Dermis blood vessel endothelial cell (primary cell): ENCODE results near the gene GID8. TPM values are rescaled to one million over a fixed set of nuclear protein-coding genes. Genes with fewer than 3 reads are reported as not detected.

Experiments used
- DNase-seq: peaks from one replicate; pipeline ENCODE4 v3.0.0; 2010
- total RNA-seq: library from RNA; depleted of rRNA; stranded (reverse); fragments of >200 nt; gene quantifications from 2 replicates; pipeline ENCODE4 v1.2.3, GENCODE V29; 2014

The GID8 gene
- total RNA-seq, 1 donor from 2014 or later: 43.7 TPM

DNA sequence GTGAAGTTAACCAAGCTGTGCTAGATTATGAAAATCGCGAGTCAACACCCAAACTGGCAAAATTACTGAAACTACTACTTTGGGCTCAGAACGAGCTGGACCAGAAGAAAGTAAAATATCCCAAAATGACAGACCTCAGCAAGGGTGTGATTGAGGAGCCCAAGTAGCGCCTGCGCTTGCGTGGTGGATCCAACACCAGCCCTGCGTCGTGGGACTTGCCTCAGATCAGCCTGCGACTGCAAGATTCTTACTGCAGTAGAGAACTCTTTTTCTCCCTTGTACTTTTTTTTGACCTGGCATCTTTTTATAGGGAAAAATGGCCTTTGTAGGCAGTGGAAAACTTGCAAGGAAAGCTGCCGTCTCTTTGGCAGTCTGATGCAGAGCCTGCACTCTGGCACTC, 6.8 kb downstream of the GID8 start:
- DNase-seq: no peak

DNA sequence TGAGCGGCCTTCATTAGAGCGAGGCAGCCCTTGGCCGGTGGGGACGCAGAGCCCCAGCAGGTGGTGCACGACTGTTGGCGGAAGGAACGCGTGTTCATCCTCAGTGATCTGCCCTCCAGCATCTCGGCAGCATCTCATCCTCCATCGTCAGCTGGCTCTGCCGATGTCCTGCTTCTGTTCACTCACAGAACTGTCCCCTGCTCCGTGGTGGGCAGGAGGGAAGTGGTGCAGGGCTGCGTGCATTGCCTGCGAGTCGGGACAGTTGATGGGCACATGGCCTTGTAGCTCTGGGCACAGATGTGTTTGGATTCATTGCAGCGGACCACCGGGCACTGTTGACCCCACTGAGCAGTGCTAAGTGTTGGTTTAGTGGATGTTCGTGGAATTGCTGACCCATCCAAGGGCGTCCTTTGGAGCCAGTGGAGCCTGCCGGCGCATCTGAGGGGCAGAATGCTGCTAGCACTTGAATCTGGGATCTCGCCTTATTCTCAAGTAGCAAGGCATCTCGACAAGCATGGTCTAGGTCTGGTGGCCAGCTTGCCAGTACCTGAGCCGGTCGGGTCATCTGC, 7.9 kb downstream of the GID8 start:
- no peak for DNase-seq

DNA sequence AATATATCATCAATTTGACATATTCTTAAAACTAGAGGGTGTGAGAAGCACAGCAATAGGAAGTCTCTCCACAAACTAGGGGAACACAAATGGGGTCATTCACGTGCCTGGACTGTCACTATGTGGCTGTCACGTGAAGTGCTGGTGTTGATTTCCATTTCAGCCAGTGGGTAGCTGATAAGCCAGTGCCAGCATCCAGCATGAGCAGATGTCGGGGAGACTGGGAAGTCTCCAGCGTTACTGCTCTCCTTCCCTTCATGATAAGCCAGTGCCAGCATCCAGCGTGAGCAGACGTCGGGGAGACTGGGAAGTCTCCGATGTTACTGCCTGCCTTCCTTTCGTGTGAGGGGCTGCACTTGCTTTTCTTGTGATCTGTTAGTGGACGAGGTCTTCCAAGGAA, 9.0 kb downstream of the GID8 start:
- DNase-seq: no peak

DNA sequence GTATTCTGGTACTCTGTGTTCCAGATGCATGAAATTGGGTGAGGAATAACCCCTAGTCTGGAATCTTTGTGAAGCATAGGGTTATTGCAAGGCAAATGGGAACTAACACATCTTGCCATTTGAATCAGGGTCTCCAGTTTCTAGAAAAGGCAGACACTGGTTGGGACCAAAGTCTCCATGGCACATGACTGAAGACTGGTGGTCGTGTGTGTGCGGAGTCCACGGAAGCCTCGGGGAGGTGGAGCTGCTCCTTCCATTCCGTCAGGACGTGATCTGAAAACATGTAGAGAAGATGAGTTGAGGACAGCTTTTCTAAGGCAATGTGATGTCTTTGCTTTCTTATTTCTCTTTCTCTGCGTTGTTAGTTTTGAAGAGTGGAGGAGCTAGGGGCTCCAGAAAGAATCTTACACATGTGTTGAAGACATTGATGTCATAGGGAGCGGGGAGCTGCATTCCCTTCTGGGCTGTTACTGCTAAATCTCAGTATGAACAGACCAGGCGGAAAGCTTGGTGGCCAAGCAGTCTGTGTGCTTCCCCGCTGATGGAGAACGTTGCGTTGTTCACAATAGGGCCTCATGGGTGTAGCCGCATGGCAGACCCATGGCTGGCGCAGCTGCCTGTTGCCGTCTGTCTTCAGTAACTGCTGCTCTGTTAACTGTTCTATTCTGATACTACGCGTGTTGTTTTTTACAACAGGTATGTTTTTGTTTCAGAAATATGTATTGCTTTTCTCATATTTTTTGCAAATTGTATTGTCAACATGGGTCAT, 9.8 kb downstream of the GID8 start:
- no peak for DNase-seq

DNA sequence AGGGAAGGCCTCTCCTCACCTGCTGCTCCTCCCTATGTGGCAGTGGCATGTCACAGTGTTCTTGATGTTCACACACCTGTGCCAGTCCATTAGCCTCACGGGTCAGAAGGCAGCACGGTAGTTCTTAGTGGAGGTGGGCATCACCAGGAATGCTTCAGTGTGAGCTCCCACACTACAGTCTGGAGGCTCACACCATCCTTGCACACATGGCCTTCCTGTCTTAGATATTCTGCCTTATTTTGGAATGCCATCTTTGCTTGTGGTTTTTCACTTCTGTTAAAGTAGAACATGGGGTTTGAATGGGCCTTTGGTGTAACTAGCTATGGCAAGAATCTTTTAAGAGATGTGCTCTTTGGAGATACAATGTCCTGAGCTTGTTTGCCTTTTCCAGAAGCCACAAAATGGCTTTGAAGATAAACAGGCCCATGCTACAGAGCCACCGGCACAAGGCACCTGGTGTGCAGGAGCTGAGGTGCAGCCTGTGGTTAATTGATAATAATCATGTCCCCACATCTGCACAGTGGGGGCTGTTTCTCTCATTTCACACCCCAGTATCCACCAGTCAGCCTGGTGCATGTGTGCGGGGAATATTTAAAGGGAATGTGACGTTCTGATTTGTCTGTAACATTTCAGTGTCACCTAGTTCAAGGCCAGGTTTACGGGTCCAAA, 11.3 kb downstream of the GID8 start:
- DNase-seq: no peak

DNA sequence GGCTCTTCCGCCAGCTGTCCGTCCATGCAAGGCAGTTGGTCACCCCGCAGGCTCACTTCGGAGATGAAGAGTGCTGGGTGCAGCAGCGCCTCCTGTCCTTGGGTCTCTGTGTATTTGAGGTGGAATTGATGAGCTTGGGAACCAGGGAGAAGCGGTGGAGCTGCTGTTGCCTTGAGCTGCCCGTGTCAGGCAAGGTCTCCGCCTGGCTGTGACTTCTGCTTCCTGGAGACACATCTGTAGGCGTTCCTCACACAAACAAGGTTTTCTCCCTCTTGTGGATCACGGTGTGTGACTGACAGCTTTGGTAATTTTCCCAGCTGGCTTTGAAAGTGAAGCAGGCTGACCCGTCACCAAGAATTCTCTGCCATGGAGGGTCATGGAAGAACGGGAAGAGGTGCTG, 12.0 kb downstream of the GID8 start:
- no peak for DNase-seq

DNA sequence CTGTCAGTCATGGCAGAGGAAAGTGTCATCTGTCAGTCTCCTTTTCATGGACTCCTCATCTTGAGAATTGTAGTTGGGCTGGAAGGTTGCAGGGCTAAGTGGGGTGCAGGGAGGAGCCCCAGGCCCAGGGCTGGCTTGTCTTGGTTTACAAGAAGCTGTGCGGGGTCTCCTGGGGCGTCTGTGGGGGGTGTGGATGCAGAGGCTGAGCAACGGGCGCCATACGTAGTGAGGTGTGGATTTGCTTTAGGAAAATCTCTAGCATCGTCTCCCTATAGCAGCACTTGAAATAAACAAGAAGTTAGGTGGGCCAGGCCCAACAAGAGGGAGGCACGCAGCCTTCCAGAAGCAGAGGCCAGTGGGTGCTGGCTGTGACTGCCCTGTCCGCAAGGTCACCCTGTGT, 12.8 kb downstream of the GID8 start:
- no peak for DNase-seq

DNA sequence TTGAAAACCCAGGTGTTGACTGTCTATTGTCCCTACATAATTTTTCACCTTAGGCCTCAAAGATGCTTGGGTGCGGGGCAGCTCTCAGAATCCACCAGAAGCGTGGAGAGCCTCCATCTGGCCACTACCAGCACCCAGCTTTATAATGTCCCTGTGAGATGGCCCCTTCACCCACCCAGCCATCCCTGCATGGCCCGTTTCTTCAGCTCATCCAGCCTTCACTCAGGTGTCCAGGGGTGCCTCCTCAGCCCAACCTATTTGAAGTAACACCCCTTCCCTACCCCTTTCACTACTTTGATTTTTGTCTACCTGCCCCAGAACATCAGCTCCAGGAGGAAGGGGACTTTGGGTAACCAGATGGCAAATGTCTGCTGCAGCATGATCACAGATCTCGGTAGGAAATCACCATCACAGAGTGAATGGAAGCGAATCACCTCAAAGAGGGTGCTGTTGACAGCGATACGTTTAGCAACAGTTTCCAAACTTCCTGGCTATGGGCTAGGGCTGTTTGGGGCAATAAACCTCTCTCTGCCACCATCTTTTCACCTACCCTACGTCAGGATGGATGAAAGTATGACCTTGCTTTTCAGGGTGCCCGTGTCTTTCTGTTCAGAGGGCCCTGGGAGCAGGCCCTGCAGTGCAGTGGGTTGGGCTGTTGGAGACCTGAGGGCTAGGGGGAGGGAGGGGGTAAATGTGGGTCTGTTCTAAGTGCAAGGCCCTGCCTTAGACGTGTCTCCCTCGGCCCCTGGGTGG, 13.4 kb downstream of the GID8 start:
- DNase-seq: no peak

DNA sequence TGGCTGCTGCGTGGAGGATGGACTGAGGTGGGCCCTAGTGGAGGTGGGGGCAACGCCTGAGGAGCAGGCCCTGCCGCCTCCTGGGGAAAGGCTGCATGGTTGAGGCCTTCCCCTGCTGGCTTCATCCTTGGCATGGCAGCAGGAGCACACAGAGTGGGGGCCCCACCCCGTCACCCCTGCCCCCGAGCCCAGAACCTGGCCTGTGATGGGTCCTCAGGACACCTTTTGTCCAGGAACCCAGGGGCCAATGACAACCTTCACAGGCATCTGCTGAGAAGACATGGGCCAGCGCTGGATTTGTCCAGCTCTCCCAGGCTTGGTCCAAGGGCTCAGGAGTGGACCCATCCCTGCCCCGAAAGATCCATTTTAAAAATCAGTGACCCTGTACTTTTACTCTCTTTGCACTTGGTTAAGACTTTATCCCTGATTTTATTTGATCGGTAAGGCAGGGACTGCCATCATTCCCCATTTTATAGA, 14.0 kb downstream of the GID8 start:
- DNase-seq: no peak

DNA sequence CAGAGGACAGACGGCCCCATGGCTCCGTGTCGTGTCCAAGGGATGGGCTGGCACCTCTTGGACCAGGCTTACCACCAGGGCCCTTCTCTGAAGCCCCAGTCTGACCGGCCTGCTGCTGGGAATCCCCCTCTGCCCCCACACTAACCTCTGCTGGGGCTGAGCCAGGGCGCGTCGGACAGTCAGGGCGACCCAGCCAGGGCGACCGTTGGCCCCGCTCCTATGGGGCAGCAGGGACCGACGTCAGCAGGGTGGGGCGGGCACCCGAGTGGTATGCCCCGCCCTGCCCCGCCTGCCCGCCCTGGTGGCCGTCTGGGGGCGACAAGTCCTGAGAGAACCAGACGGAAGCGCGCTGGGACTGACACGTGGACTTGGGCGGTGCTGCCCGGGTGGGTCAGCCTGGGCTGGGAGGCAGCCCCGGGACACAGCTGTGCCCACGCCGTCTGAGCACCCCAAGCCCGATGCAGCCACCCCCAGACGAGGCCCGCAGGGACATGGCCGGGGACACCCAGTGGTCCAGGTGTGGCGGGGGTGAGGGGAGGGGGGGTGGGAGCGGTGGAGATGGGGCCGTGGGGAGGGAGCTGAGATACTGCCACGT, 14.5 kb downstream of the GID8 start, which contains the start of gene SLC17A9:
Gene SLC17A9 (plus strand): TSS at position 337 of the 595 bp plus-strand sequence. CDS start 122 bp downstream, at position 459.
- DNase-seq: peak; percentile 60

DNA sequence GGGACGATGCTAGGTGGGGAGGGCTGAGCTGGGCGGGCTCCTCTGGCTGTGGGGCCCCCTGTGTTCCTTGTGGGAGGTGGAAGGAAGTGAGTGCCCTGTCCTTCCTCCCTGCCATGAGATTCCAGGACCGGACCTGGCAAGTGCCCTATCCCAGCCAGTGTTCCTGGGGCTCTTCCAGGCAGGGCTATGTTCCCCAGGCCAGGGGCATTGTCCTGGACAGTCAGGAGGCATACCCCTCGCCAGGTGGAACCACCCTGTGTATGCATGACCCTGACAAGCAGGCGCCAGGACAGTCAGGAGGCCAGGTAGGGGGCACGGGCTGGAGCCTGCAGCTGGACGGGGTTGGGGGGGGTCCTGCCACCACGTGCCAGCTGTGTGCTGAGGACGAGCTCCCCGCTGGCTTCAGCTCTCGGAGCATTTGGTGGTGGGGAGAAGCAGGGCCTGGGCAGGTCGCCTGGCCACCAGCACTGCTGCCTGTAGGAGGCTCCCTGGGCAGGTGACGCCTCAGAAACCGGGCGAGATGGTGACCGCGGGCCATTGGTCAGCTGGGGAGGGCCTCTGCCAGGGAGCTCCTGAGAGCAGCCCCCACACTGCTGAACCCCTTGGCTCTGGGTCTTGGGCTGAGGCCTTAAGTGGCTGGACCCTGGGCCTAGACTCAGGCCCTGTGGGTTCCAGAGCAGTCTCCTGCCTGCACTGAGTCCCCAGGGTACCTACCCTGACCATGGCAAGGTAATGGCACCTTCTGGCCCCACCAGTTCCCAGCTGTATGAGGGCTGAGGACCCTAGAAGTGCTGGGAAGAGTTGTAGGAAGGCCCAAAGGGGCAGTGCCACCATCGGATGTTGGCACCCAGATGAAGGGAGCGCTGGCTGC, 15.3 kb downstream of the GID8 start:
- DNase-seq: peak; percentile 13

DNA sequence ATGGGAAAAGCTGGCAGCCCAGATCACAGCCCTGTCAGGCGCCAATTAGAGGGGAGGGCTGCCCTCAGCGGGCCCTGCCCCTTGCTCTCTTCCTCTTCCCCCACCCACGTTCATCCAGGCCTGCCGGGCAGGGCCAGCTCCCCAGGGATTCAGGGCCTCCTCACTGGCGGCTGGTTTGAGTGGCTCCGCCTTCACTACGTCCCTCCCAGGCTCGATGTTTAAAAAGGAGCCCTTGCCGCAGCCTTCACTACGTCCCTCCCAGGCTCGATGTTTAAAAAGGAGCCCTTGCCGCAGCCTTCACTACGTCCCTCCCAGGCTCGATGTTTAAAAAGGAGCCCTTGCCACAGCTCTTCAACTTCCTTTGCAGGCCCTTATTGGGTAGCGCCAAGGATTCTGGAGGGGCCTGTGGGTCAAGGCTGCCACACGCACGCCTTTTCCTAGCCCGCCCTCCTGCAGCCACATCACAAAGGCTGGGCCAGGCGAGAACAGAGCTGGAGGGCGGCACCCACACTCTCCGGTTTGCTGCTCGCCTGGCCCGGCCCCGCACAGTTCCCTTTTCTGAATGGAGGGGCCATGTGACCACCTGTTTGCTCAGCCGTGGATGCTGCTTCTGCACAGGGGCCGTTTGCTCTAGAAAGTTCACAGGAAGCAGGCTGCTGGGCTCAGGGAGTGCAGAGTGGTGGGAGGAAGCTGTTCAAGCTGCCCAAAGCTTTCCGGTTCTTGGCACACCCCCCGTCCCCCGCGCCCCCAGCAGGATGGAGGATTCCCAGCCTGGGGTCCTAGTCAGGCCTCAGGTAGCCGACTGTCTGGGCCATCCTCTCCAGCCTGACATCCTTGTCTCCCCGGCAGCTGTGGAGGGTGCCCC, 16.1 kb downstream of the GID8 start:
- DNase-seq: peak; percentile 60

DNA sequence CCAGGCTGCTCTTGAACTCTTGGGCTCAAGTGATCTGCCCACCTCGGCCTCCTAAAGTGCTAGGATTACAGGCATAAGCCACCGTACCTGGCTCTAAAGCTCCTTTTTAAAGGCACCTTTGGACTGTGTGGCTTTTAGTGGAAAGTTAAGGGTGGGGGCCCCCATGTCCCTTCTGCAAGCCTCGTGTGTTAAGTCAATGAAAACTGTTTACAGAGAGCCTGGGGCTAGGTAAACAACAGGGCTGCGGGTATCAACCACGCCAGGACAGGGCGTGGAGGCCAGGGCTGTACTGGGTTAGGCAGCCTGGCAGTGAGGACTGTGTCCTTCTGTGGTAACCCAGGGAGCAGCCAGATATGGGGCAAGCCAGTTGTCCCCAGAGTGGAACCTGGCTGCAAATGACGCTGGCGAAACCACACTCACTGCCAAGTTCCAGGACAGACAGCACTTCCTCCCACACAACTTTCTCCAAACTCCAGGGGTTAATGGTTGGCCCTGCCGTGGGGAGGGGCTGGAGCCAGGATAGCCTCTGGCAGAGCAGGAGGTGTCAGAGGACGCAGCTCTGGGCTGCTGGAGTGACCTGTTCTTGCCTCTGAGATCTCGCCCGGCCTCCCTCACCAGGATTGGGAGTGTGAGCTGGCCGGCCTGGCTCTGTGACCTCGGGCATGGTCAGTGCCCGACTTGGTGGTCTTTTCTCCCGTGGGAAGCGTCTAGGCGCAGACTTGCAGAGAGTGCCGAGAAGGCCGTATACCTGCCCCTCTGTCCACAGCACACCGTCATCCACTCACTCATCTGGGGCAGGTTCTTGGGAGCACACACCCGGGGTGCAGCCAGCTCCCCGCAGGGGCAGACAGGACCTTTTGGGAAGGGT, 17.8 kb downstream of the GID8 start:
- no peak for DNase-seq

DNA sequence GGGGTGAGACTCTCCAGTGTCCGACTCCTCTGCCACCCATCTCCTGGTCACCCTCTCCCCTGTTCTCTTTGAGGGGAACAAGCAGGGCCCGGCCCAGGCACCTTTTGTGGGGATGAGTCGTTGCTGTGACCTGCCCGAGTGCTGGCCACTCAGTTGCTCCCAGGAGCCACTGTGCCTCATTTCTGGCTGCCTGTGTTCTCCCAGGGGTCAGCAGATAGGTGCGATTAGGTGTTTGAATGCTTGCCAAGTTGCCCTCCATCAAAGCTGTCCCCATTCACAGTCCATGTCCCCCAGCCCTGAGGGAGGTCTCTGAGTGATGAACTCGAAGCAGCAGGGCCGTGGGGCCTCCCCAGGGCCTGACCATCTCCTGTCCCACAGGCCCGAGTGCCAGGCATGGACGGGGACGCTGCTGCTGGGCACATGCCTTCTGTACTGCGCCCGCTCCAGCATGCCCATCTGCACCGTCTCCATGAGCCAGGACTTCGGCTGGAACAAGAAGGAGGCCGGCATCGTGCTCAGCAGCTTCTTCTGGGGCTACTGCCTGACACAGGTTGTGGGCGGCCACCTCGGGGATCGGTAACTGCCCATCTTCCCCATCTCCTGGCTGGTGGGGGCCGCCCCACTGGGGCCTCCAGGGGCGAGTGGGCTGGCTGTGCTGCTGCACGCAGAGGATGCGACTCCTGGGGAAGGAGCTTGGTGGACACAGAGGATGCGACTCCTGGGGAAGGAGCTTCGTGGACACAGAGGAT, 18.6 kb downstream of the GID8 start:
- no peak for DNase-seq

DNA sequence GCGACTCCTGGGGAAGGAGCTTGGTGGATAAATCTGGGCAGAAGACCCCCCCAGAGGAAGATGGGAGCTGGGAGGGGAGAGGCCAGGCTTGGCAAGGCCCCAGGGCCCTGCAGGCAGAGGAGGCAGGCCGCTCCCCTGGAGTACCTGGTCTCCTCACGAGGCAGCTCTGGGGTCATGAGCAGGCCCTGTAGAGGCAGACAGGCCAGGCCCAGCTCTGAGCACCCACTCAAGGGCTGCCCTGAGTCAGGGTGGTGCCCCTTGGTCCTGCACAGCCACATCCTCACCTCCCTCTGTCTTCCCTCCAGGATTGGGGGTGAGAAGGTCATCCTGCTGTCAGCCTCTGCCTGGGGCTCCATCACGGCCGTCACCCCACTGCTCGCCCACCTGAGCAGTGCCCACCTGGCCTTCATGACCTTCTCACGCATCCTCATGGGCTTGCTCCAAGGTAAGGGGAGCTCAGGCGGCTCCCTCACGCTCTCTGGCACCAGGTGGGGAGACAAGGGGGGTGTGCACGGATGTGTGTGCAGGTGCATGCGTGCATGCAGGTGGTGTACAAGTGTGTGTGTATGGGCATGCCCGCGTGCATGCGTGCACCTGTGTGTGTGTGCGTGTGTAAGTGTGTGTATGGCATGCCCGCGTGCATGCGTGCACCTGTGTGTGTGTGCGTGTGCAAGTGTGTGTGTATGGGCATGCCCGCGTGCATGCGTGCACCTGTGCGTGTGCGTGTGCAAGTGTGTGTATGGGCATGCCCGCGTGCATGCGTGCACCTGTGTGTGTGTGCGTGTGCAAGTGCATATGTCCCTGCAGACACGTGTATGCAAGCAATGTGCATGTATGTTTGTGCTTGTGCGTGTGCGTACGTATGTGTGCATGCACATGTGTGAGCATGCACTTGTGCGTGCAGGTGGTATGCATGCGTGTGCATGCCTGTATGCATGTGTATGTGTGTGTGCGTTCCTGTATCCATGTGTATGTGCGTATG, 19.5 kb downstream of the GID8 start:
- no peak for DNase-seq

DNA sequence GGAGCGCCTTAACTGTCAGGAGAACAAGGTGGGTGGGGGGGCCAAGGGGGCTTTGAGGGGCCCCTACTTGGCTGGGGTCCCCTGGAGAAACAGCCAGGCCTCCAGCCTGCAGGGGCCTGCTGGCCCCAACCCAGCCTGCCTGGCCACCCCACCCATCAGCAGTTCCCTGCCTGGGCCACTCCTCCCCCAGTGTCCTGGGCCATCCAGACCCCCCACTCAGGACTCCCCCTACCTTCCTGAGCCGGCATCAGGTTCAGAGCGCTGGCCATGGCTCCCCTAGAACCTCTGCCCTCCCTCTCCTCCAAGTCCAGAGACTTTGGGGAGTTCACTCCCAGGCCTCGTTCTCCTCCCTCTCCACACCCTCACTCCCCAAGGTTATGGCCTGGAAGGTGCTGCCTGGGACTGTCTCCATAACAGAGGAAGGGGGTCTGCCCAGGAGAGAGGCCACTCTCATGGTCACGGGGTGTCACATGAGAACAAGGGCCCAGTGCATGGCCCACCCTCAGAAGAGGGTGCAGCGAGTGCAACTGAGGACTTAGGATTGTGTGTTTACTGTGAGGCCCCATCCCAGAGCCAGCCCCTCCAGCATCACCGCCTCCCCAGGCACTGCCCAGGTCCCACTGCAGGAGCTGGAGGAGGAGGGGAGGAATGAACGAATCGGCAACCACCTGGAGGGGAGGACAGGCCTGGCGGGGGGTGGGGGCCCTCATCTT, 20.6 kb downstream of the GID8 start:
- no peak for DNase-seq
